NB4 (cell line): ENCODE results near the gene CIAPIN1.

Experiments used
- DNase-seq: peaks from one replicate; pipeline ENCODE4 v3.0.0; 2010; ENCODE audit warnings: low read depth
- H3K4me3 ChIP-seq: one replicate; pipeline ENCODE4 v1.5.1; 2011; ENCODE audit warnings: mild to moderate bottlenecking, low read depth, low read length, moderate library complexity
- MYC ChIP-seq: IDR thresholded peaks from 2 replicates; pipeline ENCODE4 v1.6.1; 2011; ENCODE audit warnings: low read depth, low read length
- POLR2A ChIP-seq: IDR thresholded peaks from 2 replicates; pipeline ENCODE4 v1.6.1; 2011; ENCODE audit warnings: mild to moderate bottlenecking; ENCODE audit not compliant: insufficient read length; ENCODE audit errors: extremely low read depth
- TF ChIP-seq, protein P1 (sequence below): IDR thresholded peaks from 2 replicates; pipeline ENCODE4 v1.6.1; 2011; ENCODE audit warnings: low read depth, low read length
- TF ChIP-seq, protein P2 (sequence below): IDR thresholded peaks from one replicate; pipeline ENCODE4 v1.5.1; 2012; ENCODE audit warnings: low read depth, low read length

The CIAPIN1 gene

DNA sequence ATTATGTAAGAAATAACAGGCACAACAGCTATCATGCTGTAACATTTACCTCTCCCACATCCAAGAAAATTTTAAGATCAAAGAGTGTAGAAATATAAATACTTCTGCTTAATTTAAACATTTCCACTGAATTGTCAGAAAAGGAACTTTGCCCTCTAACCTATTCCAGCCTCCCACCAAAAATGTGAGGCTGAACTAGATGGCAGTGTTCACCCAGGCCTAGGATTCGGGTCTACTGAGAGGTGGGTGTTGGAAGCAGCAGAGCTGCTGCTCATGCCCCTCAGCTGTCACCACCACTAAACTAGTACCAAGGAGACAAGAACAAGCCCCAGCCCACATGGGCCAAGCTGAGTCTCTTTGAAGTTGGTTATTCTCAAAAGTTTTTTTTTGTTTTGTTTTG lies 11.3 kb downstream of the CIAPIN1 start:
- DNase-seq = no peak
- no peak overlapping the region for H3K4me3 ChIP-seq
- TF ChIP-seq MYC = no peak
- TF ChIP-seq POLR2A = no peak
- TF ChIP-seq, protein P1, sequence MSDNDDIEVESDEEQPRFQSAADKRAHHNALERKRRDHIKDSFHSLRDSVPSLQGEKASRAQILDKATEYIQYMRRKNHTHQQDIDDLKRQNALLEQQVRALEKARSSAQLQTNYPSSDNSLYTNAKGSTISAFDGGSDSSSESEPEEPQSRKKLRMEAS = no peak
- TF ChIP-seq, protein P2, sequence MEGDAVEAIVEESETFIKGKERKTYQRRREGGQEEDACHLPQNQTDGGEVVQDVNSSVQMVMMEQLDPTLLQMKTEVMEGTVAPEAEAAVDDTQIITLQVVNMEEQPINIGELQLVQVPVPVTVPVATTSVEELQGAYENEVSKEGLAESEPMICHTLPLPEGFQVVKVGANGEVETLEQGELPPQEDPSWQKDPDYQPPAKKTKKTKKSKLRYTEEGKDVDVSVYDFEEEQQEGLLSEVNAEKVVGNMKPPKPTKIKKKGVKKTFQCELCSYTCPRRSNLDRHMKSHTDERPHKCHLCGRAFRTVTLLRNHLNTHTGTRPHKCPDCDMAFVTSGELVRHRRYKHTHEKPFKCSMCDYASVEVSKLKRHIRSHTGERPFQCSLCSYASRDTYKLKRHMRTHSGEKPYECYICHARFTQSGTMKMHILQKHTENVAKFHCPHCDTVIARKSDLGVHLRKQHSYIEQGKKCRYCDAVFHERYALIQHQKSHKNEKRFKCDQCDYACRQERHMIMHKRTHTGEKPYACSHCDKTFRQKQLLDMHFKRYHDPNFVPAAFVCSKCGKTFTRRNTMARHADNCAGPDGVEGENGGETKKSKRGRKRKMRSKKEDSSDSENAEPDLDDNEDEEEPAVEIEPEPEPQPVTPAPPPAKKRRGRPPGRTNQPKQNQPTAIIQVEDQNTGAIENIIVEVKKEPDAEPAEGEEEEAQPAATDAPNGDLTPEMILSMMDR = no peak

DNA sequence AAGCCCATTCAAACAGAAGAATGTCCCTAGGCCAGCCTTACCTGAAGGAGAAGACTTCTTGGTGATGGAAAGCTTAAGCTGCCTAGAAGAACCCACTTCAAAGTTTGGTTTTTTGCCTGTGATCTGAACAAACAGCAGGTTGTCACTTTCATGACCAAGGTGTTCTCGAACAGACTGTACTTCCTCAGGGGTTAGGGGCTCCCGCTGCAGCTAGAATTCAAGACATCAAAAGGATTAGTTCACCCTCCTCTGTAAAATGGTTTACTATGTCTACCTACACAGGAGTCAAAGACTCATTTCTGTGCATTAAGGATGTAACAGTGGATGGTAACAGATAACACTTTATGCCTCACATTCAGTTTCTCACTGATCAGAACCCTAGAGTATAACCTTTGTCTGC lies 13.2 kb downstream of the CIAPIN1 start:
- TF ChIP-seq POLR2A (no peak), MYC (no peak)
- TF ChIP-seq, protein P1 = no peak
- TF ChIP-seq, protein P2 = no peak
- no peak overlapping the region for H3K4me3 ChIP-seq
- DNase-seq = no peak

DNA sequence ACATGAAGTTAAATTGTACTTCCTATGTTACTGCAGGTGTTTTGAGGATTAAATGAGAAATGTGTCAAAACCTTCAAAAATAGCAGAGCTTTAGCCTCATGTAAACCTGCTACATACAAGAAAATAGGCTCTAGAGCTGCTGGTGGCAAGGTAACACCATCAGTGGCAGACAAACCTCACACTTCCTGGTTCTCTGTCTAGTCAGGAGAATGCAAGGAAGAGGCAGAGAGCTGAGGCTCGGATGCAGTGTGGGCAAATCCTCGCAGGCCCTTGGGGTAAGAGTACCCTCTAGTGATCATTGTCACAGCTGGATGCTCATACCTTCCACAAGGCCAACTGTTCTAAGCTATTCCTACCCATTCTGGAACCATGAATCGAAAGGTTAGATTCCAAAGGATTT lies 14.2 kb downstream of the CIAPIN1 start:
- H3K4me3 ChIP-seq = no peak overlapping the region
- no peak for TF ChIP-seq POLR2A
- TF ChIP-seq, protein P1 = no peak
- TF ChIP-seq, protein P2 = no peak
- no peak for TF ChIP-seq MYC
- no peak for DNase-seq

DNA sequence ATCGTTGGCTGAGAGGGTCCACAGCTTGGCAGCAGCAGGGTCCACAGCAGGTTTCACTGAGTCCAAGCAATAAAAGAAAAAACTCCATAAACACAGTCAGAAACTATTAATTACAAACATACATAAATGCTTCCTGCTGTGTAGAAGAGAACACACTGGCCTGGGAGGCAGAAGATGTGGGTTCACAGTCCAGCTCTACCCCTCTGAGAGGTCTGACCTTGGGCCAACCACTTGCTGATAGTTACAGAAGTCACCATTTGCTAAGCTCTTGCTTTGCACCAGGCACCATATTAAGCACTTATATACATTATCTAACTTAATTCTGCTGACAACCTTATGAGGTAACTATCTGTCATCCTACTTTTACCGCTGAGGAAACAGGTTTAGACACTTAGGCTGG lies 14.7 kb downstream of the CIAPIN1 start:
- DNase-seq = no peak
- no peak overlapping the region for H3K4me3 ChIP-seq
- TF ChIP-seq MYC = no peak
- no peak for TF ChIP-seq POLR2A
- TF ChIP-seq, protein P1 = no peak
- TF ChIP-seq, protein P2 = no peak

DNA sequence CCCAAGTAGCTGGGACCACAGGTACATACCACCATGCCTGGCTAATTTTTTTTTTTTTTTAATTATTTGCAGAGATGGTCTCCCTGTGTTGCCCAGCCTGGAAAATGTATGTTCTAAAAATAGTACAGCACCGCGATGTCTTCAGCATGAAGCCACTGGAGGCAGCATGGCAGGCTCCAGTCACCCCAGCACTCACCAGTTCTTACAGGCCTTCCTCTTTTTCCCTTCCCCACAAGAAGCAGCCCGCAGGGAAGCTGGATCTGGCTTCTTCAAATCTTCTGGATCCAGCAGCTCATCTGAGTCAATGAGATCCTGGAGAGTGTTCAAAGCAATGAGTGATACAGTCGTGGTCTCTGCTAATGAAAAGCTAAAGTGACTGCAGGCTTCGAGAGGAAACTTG lies 16.2 kb downstream of the CIAPIN1 start:
- TF ChIP-seq, protein P2 = no peak
- TF ChIP-seq, protein P1 = no peak
- TF ChIP-seq POLR2A (no peak), MYC (no peak)
- no peak for DNase-seq
- H3K4me3 ChIP-seq = no peak overlapping the region

DNA sequence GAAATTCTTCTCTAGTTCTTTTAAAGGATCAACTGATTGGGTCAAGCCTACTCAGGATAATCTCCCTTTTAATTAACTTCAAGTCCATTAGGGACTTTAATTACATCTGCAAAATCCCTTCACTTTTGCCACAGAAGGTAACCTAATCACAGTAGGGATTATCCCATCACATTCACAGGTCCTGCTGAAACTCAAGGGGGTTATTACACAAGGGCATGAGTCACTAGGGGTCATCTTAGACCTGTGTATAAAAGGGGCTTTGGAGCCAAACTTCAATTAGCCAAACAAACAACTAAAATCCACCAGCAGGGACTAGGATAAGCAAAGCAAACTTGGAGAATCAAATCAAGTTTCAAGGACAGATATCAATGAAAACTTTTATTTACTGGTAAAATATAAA lies 19.4 kb downstream of the CIAPIN1 start:
- DNase-seq = no peak
- TF ChIP-seq, protein P1 = no peak
- TF ChIP-seq MYC = no peak
- no peak for TF ChIP-seq POLR2A
- TF ChIP-seq, protein P2 = no peak
- no peak overlapping the region for H3K4me3 ChIP-seq
